Hepatocyte (in vitro differentiated cells): ENCODE results near the gene RNF115.

Experiments used
- EZH2 ChIP-seq: fragments of 200-600 bp; sonication (generic); IDR thresholded peaks from 2 replicates; pipeline ENCODE4 v1.6.1; 2016; ENCODE audit warnings: antibody characterized with exemption, mild to moderate bottlenecking, borderline replicate concordance
- EZH2phosphoT487 ChIP-seq: fragments of 200-600 bp; sonication (generic); IDR thresholded peaks from one replicate; pipeline ENCODE4 v1.6.1; 2018; ENCODE audit warnings: antibody characterized with exemption, mild to moderate bottlenecking, low read depth, moderate library complexity; ENCODE audit not compliant: unreplicated experiment, severe bottlenecking
- TF ChIP-seq, protein P1 (sequence below): fragments of 200-600 bp; sonication (generic); IDR thresholded peaks from 2 replicates; pipeline ENCODE4 v1.5.1; 2016; ENCODE audit warnings: antibody characterized with exemption, mild to moderate bottlenecking; ENCODE audit not compliant: poor library complexity

DNA sequence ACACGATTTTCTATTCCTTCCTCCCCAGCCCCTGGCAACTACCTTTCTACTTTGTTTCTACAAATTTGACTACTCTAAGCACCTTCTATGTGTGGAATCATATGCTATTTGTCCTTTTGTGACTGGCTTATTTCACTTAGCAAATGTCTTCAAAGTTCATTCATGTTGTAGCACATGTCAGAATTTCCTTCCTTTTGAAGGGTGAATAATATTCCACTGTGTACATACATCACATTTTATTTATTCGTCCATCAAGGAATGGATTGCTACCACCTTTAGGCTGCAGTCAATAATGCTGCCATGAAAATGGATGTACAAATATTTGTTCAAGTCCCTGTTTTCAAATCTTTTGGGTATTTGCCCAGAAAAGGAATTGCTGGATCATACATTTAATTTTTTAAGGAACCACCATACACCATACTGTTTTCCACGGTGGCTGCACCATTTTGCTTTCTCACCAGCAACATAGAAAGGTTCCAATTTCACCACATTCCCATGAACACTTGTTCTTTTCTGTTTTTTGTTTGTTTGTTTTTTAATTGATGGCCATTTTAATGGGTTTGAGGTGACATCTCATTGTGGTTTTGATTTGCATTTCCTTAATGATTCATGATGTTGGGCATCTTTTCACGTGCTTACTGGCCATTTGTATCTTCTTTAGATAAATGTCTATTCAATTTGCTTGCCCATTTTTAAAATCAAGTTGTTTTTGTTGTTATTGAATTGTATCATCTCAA is 113.4 kb downstream of the RNF115 start:
- TF ChIP-seq, protein P1, sequence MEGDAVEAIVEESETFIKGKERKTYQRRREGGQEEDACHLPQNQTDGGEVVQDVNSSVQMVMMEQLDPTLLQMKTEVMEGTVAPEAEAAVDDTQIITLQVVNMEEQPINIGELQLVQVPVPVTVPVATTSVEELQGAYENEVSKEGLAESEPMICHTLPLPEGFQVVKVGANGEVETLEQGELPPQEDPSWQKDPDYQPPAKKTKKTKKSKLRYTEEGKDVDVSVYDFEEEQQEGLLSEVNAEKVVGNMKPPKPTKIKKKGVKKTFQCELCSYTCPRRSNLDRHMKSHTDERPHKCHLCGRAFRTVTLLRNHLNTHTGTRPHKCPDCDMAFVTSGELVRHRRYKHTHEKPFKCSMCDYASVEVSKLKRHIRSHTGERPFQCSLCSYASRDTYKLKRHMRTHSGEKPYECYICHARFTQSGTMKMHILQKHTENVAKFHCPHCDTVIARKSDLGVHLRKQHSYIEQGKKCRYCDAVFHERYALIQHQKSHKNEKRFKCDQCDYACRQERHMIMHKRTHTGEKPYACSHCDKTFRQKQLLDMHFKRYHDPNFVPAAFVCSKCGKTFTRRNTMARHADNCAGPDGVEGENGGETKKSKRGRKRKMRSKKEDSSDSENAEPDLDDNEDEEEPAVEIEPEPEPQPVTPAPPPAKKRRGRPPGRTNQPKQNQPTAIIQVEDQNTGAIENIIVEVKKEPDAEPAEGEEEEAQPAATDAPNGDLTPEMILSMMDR: no peak
- no peak for TF ChIP-seq EZH2phosphoT487
- no peak for TF ChIP-seq EZH2
